ENCODE results near the gene C17orf75.

C17orf75 gene

DNA sequence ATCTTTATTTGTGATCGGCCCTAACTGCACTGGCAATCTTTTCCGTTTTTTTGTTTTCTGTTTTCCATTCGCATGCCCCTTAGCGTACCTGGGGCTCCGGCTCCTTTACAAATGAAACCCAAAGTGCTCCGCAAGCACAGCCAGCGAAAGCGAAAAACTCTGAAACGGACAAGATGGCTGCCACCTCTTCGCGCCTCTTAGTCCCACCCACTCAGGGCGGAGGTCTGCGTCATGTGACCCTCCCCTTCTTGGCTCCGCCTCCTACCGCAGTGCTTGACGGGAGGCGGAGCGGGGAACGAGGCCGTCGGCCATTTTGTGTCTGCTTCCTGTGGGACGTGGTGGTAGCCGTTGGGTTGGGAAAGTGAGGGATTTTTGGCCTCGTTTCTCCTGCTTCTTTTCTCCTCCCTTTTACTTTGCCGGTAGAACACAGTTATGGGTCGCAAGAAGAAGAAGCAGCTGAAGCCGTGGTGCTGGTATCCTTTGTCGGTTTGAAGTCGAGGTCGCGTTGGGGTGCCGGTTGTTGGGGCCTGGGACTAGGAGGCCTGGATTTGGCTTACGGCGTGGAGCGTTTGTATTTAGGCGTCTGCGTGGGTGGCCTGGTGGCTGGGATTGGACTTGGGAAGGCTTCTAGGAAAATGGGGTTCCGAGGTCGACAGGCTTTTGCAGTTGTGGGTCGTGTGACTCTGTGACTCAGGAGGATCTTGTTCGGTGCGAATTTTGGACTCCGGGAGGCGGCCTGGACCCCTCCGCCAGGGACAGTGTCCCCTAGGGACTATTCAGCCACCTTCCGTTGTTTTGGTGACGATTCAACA, 8.1 kb upstream of the C17orf75 start, which contains the start of gene ZNF207:
ZNF207 (plus strand) TSS at position 304 of the 812 bp plus-strand sequence; CDS start at position 433, 129 bp downstream.
- POLR2A ChIA-PET: interaction anchor here (0.8 to 1.4 kb wide), 3 partner anchors 8 to 97 kb away, joined by 4 to 6 read pairs (median 4); no protein-coding TSS in a partner anchor
- TF ChIP-seq NFRKB (IDR thresholded peaks at IDR 0.05): peak; percentile 94
- TF ChIP-seq CTBP1 (IDR thresholded peaks at IDR 0.05; ENCODE audit: borderline replicate concordance): no peak
- DNase-seq (ENCODE audit: extremely low spot score): peak; percentile 83
- CTCF ChIA-PET: interaction anchor here (1.6 kb wide), 1 partner anchor 94 kb away, joined by 4 read pairs; no protein-coding TSS in a partner anchor

DNA sequence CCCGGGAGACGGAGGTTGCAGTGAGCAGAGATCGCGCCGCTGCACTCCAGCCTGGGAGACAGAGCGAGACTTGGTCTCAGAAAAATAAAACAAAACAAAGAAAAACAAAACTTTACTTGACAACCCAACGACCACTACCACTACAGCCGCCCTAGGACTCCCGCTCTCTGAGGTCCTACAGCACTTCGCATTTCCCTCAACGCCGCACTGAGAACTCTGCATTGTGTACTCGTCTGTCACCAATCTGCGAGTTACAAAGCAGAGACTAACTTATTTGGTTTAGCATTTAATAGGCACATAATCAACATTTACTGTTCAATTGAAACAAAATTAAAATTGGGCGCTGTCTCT, 7.5 kb upstream of the C17orf75 start:
- ChIA-PET CTCF (no interaction called here), POLR2A (interaction anchor here (1.4 kb wide), 1 partner anchor 20 kb away, joined by 3 read pairs; no protein-coding TSS in a partner anchor)
- no peak for DNase-seq (ENCODE audit: extremely low spot score)
- TF ChIP-seq SUZ12 (IDR thresholded peaks at IDR 0.05): no peak
- no peak for TF ChIP-seq ELF4 (IDR thresholded peaks at IDR 0.05)
- no peak for TF ChIP-seq BHLHE40 (IDR thresholded peaks at IDR 0.05; ENCODE audit: borderline replicate concordance)
- TF ChIP-seq, protein P1, sequence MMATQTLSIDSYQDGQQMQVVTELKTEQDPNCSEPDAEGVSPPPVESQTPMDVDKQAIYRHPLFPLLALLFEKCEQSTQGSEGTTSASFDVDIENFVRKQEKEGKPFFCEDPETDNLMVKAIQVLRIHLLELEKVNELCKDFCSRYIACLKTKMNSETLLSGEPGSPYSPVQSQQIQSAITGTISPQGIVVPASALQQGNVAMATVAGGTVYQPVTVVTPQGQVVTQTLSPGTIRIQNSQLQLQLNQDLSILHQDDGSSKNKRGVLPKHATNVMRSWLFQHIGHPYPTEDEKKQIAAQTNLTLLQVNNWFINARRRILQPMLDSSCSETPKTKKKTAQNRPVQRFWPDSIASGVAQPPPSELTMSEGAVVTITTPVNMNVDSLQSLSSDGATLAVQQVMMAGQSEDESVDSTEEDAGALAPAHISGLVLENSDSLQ (IDR thresholded peaks at IDR 0.05): no peak
- no peak for TF ChIP-seq TARDBP (IDR thresholded peaks at IDR 0.05)
- TF ChIP-seq ARNT (IDR thresholded peaks at IDR 0.05): no peak
- no peak for TF ChIP-seq ZNF384 (IDR thresholded peaks at IDR 0.05)
- no peak for TF ChIP-seq SP1 (IDR thresholded peaks at IDR 0.05)
- no peak for TF ChIP-seq FOXM1 (IDR thresholded peaks at IDR 0.05; ENCODE audit: borderline replicate concordance)
- no peak for TF ChIP-seq FOXA1 (IDR thresholded peaks at IDR 0.05)
- TF ChIP-seq NFRKB (IDR thresholded peaks at IDR 0.05): no peak
- TF ChIP-seq LEF1 (IDR thresholded peaks at IDR 0.05; ENCODE audit: borderline replicate concordance): no peak
- no peak for TF ChIP-seq FOXK2 (IDR thresholded peaks at IDR 0.05)
- TF ChIP-seq CTBP1 (IDR thresholded peaks at IDR 0.05; ENCODE audit: borderline replicate concordance): no peak
- TF ChIP-seq L3MBTL2 (conservative IDR thresholded peaks at IDR 0.05): no peak

DNA sequence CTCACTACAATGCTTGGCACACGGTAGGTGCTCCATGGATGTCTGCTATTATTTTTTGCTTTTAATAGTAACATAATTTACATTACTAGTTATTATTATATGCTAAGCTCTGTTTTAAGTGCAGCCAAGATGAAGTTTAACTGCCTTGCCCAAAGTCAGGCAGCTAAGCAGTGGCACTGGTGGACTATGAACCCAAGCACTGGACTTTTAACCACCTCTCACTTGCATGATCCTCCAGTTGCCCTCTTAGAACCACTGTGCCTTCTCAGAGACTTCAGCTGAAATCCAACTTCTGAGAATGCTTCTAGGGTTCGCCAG, 6.5 kb upstream of the C17orf75 start:
- no peak for DNase-seq (ENCODE audit: extremely low spot score)
- CTCF ChIA-PET: no interaction called here

DNA sequence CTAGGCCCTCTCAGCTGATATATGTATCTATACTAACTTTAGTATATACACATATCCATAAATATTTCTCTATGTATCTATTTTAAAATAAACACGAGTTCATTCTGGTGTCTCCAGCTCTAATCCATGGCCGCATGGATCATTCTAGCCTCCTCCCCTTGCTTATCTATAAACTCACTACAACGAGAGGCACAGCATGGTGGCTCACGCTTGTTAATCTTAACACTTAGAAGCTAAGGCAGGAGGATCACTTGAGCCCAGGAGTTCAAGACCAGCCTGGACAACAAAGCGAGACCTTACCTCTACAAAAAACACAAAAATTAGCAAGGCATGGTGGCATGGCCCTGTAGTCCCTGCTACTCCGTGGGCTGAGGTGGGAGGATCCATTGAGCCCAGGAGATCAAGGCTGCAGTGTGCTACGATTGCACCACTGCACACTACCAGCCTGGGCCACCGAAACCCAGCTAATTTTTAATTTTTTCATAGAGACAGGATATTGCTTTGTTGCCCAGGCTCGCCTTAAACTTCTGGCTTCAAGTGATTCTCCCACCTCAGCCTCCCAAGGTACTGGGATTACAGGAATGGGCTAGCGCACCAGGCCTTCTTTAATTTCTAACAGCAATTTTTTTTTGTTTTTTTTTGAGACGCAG, 4.1 kb upstream of the C17orf75 start:
- TF ChIP-seq SUZ12 (IDR thresholded peaks at IDR 0.05) (no peak), SP1 (IDR thresholded peaks at IDR 0.05) (no peak), HDGF (IDR thresholded peaks at IDR 0.05; ENCODE audit: borderline replicate concordance) (no peak), NFRKB (IDR thresholded peaks at IDR 0.05) (no peak), FOXM1 (IDR thresholded peaks at IDR 0.05; ENCODE audit: borderline replicate concordance) (no peak), CTBP1 (IDR thresholded peaks at IDR 0.05; ENCODE audit: borderline replicate concordance) (no peak), FOXK2 (IDR thresholded peaks at IDR 0.05) (no peak), L3MBTL2 (conservative IDR thresholded peaks at IDR 0.05) (no peak), ZNF384 (IDR thresholded peaks at IDR 0.05) (no peak), LEF1 (IDR thresholded peaks at IDR 0.05; ENCODE audit: borderline replicate concordance) (no peak), BHLHE40 (IDR thresholded peaks at IDR 0.05; ENCODE audit: borderline replicate concordance) (no peak)
- TF ChIP-seq, protein P1 (IDR thresholded peaks at IDR 0.05): no peak
- DNase-seq (ENCODE audit: extremely low spot score): no peak
- CTCF ChIA-PET: no interaction called here
- POLR2A ChIA-PET: interaction anchor here (1.3 kb wide), 1 partner anchor 98 kb away, joined by 4 read pairs; the partner anchor contains the start of gene PSMD11

More for the DNA sequence above, 6.5 kb upstream of the C17orf75 start:
- TF ChIP-seq TARDBP (IDR thresholded peaks at IDR 0.05) (no peak), ELF4 (IDR thresholded peaks at IDR 0.05) (no peak), ZNF384 (IDR thresholded peaks at IDR 0.05) (no peak), ARNT (IDR thresholded peaks at IDR 0.05) (no peak), L3MBTL2 (conservative IDR thresholded peaks at IDR 0.05) (no peak), FOXM1 (IDR thresholded peaks at IDR 0.05; ENCODE audit: borderline replicate concordance) (no peak), BHLHE40 (IDR thresholded peaks at IDR 0.05; ENCODE audit: borderline replicate concordance) (no peak), SUZ12 (IDR thresholded peaks at IDR 0.05) (no peak), HDGF (IDR thresholded peaks at IDR 0.05; ENCODE audit: borderline replicate concordance) (no peak), SP1 (IDR thresholded peaks at IDR 0.05) (no peak), NFRKB (IDR thresholded peaks at IDR 0.05) (no peak), LEF1 (IDR thresholded peaks at IDR 0.05; ENCODE audit: borderline replicate concordance) (no peak)
- TF ChIP-seq, protein P1 (IDR thresholded peaks at IDR 0.05): no peak
- POLR2A ChIA-PET: interaction anchor here (1.4 kb wide), 1 partner anchor 19 kb away, joined by 3 read pairs; no protein-coding TSS in a partner anchor

DNA sequence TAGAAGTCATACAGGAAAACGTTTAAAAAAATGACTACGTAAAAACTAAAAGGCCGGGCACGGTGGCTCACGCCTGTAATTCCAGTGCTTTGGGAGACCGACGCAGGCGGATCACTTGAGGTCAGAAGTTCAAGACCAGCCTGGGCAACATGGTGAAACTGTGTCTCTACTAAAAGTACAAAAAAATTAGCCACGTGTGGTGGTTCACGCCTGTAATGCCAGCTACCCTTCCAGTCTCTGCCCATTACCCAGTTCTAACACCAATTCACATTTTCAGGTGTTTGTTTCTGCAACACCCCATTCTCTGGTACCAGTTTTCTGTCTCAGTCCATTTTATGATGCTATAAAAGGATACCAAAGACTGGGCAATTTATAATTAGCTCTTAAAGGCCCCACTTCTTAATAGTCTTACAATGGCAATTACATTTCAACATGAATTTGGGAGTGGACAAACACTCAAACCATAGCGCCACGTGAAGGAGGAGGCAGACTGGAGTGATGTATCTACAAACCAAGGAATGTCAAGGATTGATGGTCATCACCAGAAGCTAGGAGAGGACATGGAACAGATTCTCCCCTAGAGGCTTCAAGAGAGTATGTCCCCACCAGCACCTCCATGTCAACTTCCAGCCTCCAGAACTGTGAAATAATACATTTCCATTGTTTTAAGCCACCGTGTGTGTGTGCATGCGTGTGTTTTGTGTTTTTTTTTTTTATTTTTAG, 791 bp upstream of the C17orf75 start:
- ChIA-PET POLR2A (interaction anchor here (0.6 to 1.5 kb wide), 3 partner anchors 8 to 22 kb away, joined by 3 to 5 read pairs (median 4); no protein-coding TSS in a partner anchor), CTCF (no interaction called here)
- TF ChIP-seq TARDBP (IDR thresholded peaks at IDR 0.05): no peak
- no peak for TF ChIP-seq CTBP1 (IDR thresholded peaks at IDR 0.05; ENCODE audit: borderline replicate concordance)
- no peak for TF ChIP-seq FOXA1 (IDR thresholded peaks at IDR 0.05)
- TF ChIP-seq, protein P1 (IDR thresholded peaks at IDR 0.05): no peak
- no peak for TF ChIP-seq ZNF384 (IDR thresholded peaks at IDR 0.05)
- DNase-seq (ENCODE audit: extremely low spot score): no peak
